Common myeloid progenitor, CD34-positive (primary cell): ENCODE measurements around the gene PEX10.

Experiments
- CTCF ChIA-PET: fragments of 350-600 bp; sonication (Branson Sonifier 250); formaldehyde crosslinking; loops from one replicate; lab custom pipeline; 2021; ENCODE audit warnings: antibody characterized with exemption; lab: Charles Lee
- POLR2A ChIA-PET: fragments of 350-600 bp; sonication (Branson Sonifier 250); formaldehyde crosslinking; loops from one replicate; lab custom pipeline; 2021; ENCODE audit warnings: antibody characterized with exemption; lab: Charles Lee
- DNase-seq, 3 donors: peaks; one replicate each; pipeline versions ENCODE4 v3.0.0 to v3.0.0-alpha.2; 2013
- H3K27ac ChIP-seq, 2 experiments: 1 replicate in 1 of 2; 2 replicates in 1 of 2; pipeline ENCODE4 v1.7.0; 2013; ENCODE audit warnings: inconsistent platforms in 2 of 2, low read length in 2 of 2, mild to moderate bottlenecking in 2 of 2, low read depth in 1 of 2, moderate library complexity in 1 of 2; ENCODE audit not compliant: severe bottlenecking in 2 of 2, insufficient read depth in 1 of 2, poor library complexity in 1 of 2
- H3K27me3 ChIP-seq, 5 experiments: replicated peaks in 2 of 5; 1 replicate in 3 of 5; 2 replicates in 2 of 5; pipeline versions ENCODE4 v1.6.1 to v1.7.0; 2013; ENCODE audit warnings: low read length in 4 of 5, mild to moderate bottlenecking in 2 of 5, moderate library complexity in 2 of 5, inconsistent platforms in 1 of 5; ENCODE audit not compliant: insufficient read depth in 5 of 5, control insufficient read depth in 4 of 5
- H3K36me3 ChIP-seq, 4 experiments: 1 replicate in 2 of 4; 2 replicates in 2 of 4; pipeline versions ENCODE4 v1.6.1 to v1.7.0; 2013; ENCODE audit warnings: low read length in 3 of 4, control low read depth in 1 of 4, mild to moderate bottlenecking in 1 of 4; ENCODE audit not compliant: control insufficient read depth in 4 of 4, insufficient read depth in 4 of 4
- H3K4me1 ChIP-seq, 4 experiments: 1 replicate in 3 of 4; 2 replicates in 1 of 4; pipeline versions ENCODE4 v1.6.1 to v1.7.1; 2013; ENCODE audit warnings: low read length in 3 of 4, mild to moderate bottlenecking in 3 of 4, control low read depth in 1 of 4, inconsistent platforms in 1 of 4, moderate library complexity in 1 of 4; ENCODE audit not compliant: control insufficient read depth in 4 of 4, insufficient read depth in 4 of 4; ENCODE audit errors: control extremely low read depth in 1 of 4
- H3K4me3 ChIP-seq, 7 experiments: 1 replicate in 4 of 7; 2 replicates in 3 of 7; pipeline versions ENCODE4 v1.5.1 to v1.7.0; 2013; ENCODE audit warnings: mild to moderate bottlenecking in 7 of 7, low read length in 6 of 7, moderate library complexity in 6 of 7, inconsistent platforms in 2 of 7, low read depth in 2 of 7, control low read depth in 1 of 7; ENCODE audit not compliant: insufficient read depth in 4 of 7, control insufficient read depth in 1 of 7; ENCODE audit errors: extremely low read depth in 1 of 7
- H3K9me3 ChIP-seq, 5 experiments: 1 replicate in 4 of 5; 2 replicates in 1 of 5; pipeline versions ENCODE4 v1.6.1 to v1.7.1; 2013; ENCODE audit warnings: low read length in 4 of 5, mild to moderate bottlenecking in 2 of 5, inconsistent platforms in 1 of 5, low read depth in 1 of 5, moderate library complexity in 1 of 5; ENCODE audit not compliant: control insufficient read depth in 4 of 5, insufficient read depth in 2 of 5; ENCODE audit errors: control extremely low read depth in 1 of 5
- WGBS: methylation state at CpG from one replicate; pipeline ENCODE4 v1.1.5; 2013; ENCODE audit not compliant: insufficient coverage; 5-methylcytosine and 5-hydroxymethylcytosine counted together

The PEX10 gene

GRCh38 chr1:2455757-2456156, 43.4 kb upstream of the PEX10 start:
- POLR2A ChIA-PET = no interaction called here
- Histone ChIP-seq H3K27ac (no peak overlapping the region), H3K9me3 (no peaks in the 10 kb centered on the region), H3K4me1 (no peaks in the 10 kb centered on the region), H3K27me3 (peaks cover 0 to 32% (median 0%) of the 10 kb centered on the region in 5 experiments), H3K36me3 (no peaks in the 10 kb centered on the region), H3K4me3 (no peak overlapping the region)
- 82% methylated on average over 9 of the region's 21 CpGs for WGBS
- CTCF ChIA-PET = no interaction called here
- no peak for DNase-seq

GRCh38 chr1:2454227-2454626, 41.9 kb upstream of the PEX10 start:
- H3K4me1 ChIP-seq = no peaks in the 10 kb centered on the region
- ChIA-PET CTCF (no interaction called here), POLR2A (no interaction called here)
- DNase-seq = no peak
- no peaks in the 10 kb centered on the region for H3K9me3 ChIP-seq
- H3K27ac ChIP-seq = no peak overlapping the region
- H3K4me3 ChIP-seq = no peak overlapping the region
- 87% methylated on average over 7 of the region's 10 CpGs for WGBS
- H3K36me3 ChIP-seq = no peaks in the 10 kb centered on the region
- peaks cover 0 to 30% (median 0%) of the 10 kb centered on the region in 5 experiments for H3K27me3 ChIP-seq

GRCh38 chr1:2452932-2453315, 40.6 kb upstream of the PEX10 start:
- no peaks in the 10 kb centered on the region for H3K36me3 ChIP-seq
- ChIA-PET POLR2A (no interaction called here), CTCF (interaction anchor here (0.6 kb wide), 1 partner anchor 10 kb away, joined by 3 read pairs; no protein-coding TSS in a partner anchor)
- H3K4me3 ChIP-seq = no peak overlapping the region
- H3K27ac ChIP-seq = no peak overlapping the region
- DNase-seq = no peak
- H3K4me1 ChIP-seq = no peaks in the 10 kb centered on the region
- no peaks in the 10 kb centered on the region for H3K9me3 ChIP-seq
- 80% methylated on average over 17 of the region's 19 CpGs for WGBS
- peaks cover 0 to 40% (median 0%) of the 10 kb centered on the region in 5 experiments for H3K27me3 ChIP-seq

- 66% methylated on average over 19 of the region's 21 CpGs for WGBS
- Histone ChIP-seq H3K4me3 (no peak overlapping the region), H3K27me3 (peaks cover 0 to 45% (median 0%) of the 10 kb centered on the region in 5 experiments), H3K4me1 (no peaks in the 10 kb centered on the region), H3K36me3 (no peaks in the 10 kb centered on the region), H3K27ac (no peak overlapping the region), H3K9me3 (no peaks in the 10 kb centered on the region)
- ChIA-PET POLR2A (no interaction called here), CTCF (interaction anchor here (0.6 kb wide), 1 partner anchor 10 kb away, joined by 3 read pairs; no protein-coding TSS in a partner anchor)
- no peak for DNase-seq
These were observed 40.0 kb upstream of the PEX10 start for GRCh38 chr1:2452201-2452931.

- POLR2A ChIA-PET = no interaction called here
- peak in 1 of 3 donors; percentile 26 for DNase-seq
- no peaks in the 10 kb centered on the region for H3K4me1 ChIP-seq
- no peaks in the 10 kb centered on the region for H3K36me3 ChIP-seq
- no peaks in the 10 kb centered on the region for H3K9me3 ChIP-seq
- CTCF ChIA-PET = no interaction called here
- H3K4me3 ChIP-seq = no peak overlapping the region
- WGBS = 11% methylated on average over 10 of the region's 18 CpGs
- H3K27ac ChIP-seq = no peak overlapping the region
- peaks cover 0 to 52% (median 0%) of the 10 kb centered on the region in 5 experiments for H3K27me3 ChIP-seq
These were observed 39.4 kb upstream of the PEX10 start for GRCh38 chr1:2451741-2452140.

GRCh38 chr1:2449636-2450454, 37.5 kb upstream of the PEX10 start:
- ChIA-PET POLR2A (interaction anchor here (0.6 kb wide), 2 partner anchors 8 to 278 kb away, joined by 3 read pairs; no protein-coding TSS in a partner anchor), CTCF (interaction anchor here (1.1 kb wide), 1 partner anchor 15 kb away, joined by 3 read pairs; no protein-coding TSS in a partner anchor)
- H3K27me3 ChIP-seq = peaks cover 0 to 71% (median 2%) of the 10 kb centered on the region in 5 experiments
- no peaks in the 10 kb centered on the region for H3K9me3 ChIP-seq
- H3K4me3 ChIP-seq = no peak overlapping the region
- H3K36me3 ChIP-seq = no peaks in the 10 kb centered on the region
- H3K27ac ChIP-seq = no peak overlapping the region
- H3K4me1 ChIP-seq = no peaks in the 10 kb centered on the region
- DNase-seq = no peak
- WGBS = 82% methylated on average over 16 of the region's 23 CpGs

- H3K4me3 ChIP-seq = no peak overlapping the region
- H3K27ac ChIP-seq = no peak overlapping the region
- no peaks in the 10 kb centered on the region for H3K9me3 ChIP-seq
- no peak for DNase-seq
- peaks cover 0 to 83% (median 7%) of the 10 kb centered on the region in 5 experiments for H3K27me3 ChIP-seq
- ChIA-PET CTCF (no interaction called here), POLR2A (no interaction called here)
- peaks cover 0 to 3% (median 0%) of the 10 kb centered on the region in 4 experiments for H3K4me1 ChIP-seq
- H3K36me3 ChIP-seq = no peaks in the 10 kb centered on the region
- 60% methylated on average over 15 of the region's 18 CpGs for WGBS
These were observed 35.7 kb upstream of the PEX10 start for GRCh38 chr1:2448098-2448445.
